ENCODE results near the gene MARF1.

- no peak for TF ChIP-seq CTCF (IDR thresholded peaks at IDR 0.05)
- TF ChIP-seq POLR2A (IDR thresholded peaks at IDR 0.05), result no peak
Measured at GRCh38 chr16:15566095-15566494, 76.9 kb downstream of the MARF1 start.

Data from uterus (tissue), 2 donors.